NOMO-1 treated with DMSO at 0.1 percent for 48 hours (cell line): ENCODE measurements around the gene INKA1.
"Not testable (repeated sequence)": the region's sequence is repeated elsewhere in the genome, so short reads cannot be mapped to it uniquely, and the experiment has no call there.

ENCODE experiments used
- DNase-seq: peaks from one replicate; lab custom pipeline; 2025; ENCODE audit not compliant: unreplicated experiment; lab: John Stamatoyannopoulos, UW

Gene INKA1

DNA sequence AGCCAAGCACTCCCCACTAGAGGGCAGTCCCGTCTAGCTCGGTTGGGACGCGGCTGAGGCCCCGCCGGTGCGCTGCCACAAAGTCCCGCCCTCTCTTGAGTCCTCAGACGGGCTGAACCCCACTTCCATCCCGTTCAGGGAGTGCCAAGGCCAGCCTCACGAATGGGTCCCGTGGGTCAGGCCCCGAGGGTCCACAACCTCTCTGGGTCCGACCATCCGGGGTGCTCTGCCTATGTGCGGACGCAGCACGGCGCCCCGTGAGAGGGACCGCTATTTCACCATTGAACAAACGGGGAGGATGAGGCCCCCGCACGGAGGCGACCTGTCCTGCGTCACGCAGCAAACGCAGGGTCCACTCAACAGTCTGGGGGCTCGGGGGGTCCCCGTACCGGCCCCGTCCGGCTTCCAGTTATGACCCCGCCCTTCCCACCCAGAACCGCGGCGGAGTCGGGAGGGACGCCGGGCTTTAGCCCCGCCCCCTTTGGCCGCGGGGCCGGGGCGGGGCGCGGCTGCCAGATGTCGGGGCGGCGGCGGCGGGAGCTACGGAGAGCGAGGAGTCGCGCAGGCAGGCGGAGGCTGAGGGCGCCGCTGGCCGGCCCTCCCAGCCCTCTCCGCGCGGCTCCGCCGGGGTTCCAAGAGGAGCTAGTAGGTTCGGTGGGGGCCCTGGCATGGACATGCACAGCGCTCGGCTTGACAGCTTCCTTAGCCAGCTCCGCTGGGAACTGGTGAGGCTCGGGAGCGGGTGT, at the start of gene INKA1:
INKA1 (plus strand) TSS at position 543 of the 746 bp plus-strand sequence; CDS start at position 675, 132 bp downstream.
- DNase-seq, result peak; percentile 86

DNA sequence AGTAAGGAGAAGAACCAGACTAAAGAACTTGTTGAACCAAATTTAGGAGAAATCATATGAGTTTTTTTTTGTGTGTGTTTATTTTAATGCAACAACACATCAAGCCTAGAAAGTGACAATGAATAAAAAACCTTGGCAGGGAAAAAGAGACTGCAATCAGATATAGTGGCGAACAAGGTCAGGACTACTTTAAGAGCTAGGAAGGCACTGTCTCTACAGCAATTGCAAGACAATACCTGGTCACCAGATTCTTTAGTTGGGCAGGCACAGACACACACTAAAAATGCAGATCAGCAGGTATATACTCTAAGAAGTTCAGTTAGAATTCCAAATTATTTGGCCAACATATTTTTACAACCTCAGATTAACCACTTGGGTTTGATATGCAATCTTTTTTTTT, 48.5 kb upstream of the INKA1 start:
- no peak for DNase-seq

DNA sequence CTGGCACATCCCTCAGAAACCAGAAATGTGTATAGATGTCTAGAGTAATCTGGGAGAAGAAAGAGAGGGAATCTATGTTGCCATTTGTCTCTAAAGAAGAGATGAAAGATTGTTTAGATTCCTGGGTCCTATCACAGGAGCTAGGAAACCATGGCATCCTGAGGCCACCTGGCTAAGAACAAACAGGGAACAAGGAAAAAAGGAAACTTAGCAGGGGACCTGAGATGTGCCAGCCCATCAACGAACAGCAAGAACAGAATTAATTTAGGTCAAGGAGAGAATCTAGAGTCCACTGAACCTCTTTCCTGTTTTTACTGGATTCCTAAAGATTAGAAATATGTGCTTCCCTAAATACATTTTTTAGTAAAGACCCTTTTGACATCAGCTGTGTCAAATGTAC, 47.0 kb upstream of the INKA1 start:
- no peak for DNase-seq

DNA sequence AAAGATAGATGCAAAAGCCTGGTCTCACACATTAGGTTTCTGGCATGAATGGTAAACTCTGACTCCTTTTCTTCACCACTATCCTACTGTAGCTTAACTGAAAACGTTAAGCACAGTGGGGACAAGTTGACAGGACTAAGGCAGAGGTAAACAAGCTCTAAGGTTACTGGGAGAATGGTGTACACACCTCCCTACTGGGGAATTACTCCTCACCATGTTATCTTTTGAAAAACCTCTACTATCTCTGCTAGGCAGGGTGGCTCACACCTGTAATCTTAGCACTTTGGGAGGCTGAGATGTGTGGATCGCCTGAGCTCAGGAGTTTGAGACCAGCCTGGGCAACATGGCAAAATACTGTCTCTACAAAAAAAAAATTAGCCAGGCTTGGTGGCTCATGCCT, 45.9 kb upstream of the INKA1 start:
- DNase-seq, result no peak

DNA sequence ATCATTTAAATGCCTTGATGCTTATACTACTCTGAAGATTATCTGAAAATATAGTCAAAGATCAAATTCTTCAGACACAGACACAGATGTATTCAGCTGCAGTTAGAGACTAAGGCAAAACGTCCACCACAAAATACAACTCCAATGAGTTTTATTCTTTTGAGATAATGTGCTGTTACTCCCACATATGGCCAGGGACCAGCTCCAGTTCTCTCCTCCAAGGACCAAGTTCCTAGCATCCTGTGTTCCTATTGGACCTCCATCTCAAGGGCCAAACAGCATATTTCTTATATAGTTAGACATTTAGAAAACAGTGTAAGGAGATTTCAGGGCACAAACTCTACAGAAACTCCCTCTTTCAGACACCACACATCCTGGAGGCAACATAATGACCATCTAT, 43.8 kb upstream of the INKA1 start:
- DNase-seq, result no peak

DNA sequence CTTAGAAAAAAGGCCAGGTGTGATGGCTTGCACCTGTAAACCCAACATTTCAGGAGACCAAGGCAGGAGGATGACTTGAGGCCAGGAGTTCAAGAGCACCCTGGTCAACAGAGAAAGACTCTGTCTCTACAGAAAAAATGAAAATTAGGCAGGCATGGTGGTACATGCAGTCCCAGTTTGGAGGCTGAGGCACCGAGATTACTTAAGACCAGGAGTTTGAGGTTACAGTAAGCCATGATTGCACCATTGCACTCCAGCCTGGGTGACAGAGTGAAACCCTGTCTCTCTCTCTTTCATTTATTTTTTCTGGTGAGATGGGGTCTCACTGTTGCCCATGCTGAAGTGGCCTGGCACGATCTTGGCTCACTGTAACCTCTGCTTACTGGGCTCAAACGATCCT, 41.4 kb upstream of the INKA1 start:
- DNase-seq, result no peak

DNA sequence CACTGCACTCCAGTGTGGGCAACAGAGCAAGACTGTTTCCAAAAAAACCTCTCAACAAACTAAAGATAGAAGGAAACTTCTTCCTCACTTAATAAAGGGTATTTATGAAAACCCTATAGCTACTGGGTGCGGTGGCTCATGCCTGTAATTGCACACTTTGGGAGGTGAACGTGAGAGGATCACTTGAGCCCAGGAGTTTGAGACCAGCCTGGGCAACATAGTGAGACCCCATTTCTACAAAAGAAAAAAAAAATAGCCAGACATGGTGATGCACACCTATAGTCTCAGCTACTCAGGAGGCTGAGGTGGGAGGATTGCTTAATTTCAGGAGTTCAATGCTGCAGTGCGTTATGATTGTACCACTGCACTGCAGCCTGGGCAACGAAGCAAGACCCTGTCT, 39.1 kb upstream of the INKA1 start:
- no peak for DNase-seq

DNA sequence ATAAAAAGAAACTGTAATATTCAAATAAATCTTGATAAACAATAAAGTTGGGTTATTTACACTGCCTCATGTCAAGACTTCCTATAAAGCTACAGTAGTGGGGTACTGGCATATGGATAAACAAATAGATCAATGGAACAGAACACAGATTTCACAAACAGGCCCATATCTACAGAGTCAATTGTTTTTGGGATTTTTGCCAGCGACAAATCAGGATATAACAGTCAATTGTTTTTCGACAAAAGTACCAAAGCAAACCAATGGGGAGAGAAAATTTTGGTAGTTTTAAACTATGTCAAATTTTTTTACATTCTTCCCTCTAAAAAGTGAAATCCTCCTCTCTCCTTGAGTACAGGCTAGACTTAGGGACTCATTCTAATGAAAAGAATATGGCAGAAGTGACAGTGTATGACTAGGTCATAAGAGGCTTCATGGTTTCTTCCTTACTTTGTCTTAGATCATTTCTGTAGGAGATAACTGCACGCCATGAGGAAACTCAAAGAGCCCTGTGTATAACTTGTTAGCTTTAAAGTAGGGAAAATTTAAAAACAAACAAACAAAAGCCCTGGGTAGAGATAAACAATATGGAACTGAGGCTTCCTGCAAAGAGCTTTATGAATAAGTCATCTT, 33.7 kb upstream of the INKA1 start:
- no peak for DNase-seq

DNA sequence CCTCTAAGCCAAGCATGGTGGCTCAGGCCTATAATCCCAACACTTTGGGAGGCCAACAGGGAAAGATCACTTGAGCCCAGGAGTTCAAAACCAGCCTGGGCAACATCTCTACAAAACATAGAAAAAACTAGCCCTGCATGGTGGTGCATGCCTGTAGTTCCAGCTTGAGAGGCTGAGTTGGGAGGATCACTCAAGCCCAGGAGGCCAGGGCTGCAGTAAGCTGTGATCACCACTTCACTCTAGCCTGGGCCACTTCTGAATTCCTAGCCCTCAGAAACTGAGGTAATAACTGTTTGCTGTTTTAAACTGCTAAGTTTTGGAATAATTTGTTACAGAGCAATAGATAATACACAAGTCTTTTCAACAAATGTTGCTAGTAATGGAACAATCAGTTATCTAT, 33.1 kb upstream of the INKA1 start:
- no peak for DNase-seq

DNA sequence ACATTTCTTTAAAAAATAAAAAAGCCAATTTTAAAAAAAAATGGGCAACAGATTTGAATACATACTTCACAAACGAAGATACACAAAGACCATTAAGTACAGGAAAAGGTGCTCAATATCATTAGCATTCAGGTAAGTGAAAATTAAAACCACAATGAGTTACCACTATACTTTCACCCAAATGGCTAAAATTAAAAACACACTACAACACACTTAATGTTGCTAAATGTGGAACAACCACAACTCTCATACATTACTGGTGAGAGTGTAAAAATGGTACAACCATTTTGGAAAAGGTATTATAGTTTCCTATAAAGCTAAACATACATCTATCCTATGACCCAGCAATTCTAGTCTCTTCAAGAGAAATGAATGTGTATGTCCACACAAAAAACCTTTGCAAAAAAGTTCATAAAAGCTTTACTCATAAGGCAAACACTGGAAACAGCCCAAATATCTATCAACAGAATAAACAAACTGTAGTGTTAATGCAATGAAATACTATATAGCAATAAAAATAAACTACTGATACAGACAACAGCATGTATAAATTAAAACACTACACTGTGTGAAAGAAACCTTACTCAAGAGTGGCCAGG, 31.6 kb upstream of the INKA1 start:
- DNase-seq, result no peak

DNA sequence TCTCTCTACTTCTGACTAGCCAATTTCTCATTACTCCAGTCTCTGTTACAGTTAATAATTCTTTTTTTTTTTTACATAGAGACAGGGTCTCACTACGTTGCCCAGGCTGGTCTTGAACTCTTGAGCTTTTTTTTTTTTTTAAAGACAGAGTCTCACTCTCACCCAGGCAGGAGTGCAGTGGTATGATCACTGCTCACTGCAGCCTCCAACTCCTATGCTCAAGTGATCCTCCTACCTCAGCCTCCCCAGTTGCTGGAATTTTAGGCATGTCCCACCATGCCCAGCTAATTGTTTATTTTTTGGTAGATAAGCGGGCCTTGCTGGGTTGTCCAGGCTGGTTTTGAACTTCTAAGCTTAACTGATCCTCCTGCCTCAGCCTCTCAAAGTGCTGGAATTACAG, 30.4 kb upstream of the INKA1 start:
- DNase-seq, result no peak

DNA sequence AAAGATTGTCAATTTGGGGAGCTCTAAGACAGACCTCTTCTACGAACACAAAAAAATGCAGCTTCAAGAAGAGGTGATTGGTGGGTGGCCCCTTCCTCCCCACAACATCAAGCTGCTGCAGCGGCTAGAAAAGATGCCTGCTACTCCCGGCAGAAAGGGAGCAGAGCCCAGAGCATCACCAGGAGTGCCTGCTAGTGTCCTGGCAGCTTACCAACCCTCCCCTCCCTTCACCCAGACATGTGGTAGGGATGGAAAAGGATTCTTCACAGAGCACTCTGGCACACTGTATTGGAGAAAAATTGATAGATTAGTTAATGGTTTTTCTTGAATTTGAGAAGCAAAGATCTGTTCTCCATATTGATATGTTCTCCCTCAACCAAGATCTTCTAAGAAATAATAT, 27.5 kb upstream of the INKA1 start:
- no peak for DNase-seq

DNA sequence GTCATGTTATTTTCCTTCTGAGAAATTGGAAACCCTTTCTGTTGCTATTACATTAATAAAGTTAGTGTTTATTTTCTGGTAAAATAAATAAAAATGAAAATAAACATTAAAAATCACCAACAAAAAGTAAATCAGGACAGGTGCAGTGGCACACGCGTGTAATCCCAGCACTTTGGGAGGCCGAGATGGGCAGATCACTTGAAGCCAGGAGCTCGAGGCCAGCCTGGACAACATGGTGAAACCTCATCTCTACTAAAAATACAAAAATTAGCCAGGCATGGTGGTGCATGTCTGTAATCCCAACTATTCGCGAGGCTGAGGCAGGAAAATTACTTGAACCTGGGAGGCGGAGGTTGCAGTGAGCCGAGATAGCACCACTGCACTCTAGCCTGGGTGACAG, 27.0 kb upstream of the INKA1 start:
- not testable (repeated sequence) for DNase-seq

DNA sequence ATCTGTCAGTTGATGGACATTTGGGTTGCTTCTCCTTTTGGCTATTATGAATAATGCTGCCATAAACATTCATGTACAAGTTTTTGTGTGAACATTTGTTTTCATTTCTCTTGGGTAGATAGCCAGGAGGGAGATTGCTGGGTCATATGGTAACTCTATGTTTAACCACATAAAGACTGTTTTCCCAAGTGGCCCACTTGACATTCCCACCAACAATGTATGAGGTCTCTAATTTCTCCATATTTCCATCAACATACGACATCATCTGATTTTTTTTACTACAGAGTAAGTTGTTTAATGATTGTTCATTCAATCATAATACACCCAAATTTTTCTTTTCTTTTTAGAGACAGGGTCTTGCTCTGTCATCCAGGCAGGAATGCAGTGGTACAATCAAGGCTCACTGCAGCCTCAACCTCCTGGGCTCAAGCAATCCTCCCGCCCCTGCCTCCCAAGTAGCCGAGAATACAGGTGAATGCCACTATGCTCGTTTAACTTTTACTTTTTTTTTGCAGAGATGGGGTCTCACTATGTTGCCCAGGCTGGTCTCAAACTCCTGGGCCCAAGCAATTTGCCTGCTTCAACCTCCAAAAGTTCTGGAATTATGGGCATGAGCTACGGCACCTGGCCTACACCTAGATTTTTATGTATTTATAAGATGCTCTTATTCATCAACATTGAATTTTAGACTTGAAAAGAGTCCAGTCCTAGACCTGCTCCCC, 23.5 kb upstream of the INKA1 start:
- no peak for DNase-seq

DNA sequence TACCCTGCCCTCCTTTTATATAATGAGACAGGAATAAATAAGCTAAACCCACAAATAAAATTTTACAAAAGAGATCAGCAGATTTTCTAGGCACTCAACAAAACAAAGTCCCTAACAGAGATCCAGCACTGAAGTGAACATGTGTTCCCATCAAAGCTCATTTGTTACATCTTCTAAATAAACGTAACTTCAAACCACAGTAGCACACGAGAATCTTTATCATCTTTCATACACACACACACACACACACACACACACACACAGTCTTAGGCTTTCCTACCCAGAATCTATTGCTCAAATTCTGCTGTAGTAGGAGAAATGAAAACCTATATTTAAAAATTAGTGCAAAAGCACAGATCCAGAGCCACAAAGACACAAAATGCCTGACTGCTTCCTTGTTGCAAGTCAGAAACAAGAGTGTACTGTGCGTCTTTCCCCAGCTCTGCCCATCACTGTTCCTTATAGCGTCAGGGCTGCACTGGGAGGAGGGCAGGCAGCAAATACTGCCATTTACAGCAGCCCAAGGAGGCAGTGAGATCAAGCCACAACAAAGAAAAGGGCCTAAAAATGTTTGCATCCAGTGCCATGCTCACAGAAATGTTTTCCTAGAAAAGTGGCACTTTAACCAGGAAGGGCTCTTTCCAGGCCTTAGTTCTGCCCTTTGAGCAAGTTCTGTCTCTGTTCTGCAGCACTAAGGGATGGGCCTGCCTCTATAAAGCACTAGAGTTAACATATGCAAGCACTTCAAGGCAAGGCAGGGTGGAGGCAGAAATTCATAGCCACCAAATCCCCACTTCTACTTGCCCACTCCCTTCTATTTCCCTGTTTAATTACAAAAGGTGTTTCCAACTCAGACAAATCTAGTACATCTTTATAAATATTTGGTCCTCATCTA, 22.7 kb upstream of the INKA1 start:
- no peak for DNase-seq

DNA sequence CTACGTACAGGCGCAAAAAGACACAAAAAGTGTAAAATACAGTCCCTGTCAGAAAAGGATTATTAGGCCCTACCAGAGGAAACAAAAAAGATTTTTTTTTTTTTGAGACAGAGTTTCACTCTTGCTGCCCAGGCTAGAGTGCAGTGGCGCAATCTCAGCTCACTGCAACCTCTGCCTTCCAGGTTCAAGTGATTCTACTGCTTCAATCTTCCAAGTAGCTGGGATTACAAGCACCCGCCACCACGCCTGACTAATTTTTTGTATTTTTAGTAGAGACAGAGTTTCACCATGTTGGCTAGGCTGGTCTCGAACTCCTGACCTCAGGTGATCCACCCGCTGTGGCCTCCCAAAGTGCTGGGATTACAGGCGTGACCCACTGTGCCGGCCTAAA, 22.1 kb upstream of the INKA1 start:
- not testable (repeated sequence) for DNase-seq

DNA sequence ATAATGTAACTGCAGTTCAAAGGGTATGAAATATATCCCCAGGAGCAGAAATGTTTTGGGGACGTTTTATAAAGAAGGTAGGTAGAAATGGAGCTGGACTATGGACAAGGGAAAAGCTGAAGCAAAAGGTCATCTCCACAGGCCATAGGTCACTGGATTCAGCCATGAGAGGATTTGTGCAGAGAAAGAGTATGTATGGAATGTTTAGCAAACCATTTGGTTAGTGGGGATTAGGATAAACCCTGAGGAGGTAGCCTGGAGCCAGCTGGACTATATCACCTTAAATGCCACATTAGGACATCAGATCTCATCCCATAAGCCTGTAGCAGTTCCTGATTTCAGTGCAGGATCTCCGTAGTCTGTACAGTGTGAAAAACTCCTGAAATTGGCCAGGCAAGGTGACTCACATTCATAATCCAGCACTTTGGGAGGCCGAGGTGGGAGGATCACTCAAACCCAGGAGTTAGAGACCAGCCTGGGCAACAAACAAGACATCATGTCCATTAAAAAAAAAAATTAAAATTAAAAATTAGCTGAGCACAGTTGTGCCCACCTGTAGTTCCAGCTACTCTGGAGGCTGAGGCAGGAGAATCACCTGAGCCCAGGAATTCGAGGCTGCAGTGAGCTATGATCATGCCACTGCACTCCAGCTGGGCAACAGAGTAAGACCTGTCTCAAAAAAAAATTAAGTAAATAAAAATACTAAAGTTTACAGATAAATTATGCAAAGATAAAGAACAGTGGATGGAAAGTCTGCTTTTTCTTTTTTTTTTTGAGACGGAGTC, 21.5 kb upstream of the INKA1 start:
- no peak for DNase-seq

DNA sequence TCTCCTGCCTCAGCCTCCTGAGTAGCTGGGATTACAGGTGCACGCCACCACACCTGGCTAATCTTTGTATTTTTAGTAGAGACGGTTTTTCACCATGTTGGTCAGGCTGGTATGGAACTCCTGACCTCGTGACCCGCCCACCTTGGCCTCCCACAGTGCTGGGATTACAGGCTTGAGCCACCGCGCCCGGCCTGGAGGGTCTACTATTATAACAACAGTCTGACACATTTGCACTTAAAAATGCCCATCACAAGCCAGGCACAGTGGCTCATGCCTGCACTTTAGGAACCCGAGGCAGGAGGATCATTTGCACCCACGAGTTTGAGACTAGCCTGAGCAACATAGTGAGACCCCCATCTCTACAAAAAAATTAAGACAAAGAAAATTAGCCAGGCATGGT, 20.8 kb upstream of the INKA1 start:
- DNase-seq, result not testable (repeated sequence)

DNA sequence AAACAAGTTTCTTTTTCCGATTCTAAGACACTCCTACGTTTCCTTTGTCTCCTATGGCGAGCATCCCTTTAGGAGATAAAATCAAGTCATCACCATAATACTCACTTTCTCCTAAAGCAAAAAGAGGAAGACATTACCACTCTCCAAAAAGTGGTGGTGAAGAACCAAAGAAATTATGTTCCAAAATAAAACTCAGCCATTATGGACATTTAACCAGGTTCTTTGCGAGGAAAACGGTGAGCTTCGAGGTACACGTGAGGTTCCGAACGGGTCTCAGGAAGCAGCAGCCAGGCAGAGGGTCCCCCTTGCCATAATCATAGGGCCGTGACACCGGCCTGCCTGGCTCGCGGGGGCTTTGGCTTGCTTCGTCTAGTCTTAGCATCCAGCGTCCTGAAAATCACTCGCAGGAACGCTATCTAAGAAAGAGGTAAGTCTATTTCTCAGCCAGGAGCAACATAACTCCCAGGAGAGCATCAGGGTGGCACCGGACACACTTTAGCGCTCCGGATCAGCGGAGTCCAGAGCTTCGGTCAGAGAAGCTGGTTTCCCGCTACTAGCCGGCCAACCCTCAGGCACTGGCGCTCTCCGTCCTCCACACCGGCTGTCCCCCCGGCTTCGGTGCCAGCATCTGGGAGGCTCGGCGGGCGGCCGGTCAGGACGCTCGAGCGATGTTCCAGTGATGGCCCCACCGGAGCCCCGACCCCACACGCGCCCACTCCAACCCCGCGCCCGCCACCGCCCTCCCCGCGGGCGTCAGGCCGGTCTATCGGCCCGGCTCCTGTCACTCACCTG, 17.3 kb upstream of the INKA1 start:
- peak; percentile 21 for DNase-seq
